ENCODE measurements around the gene KLHL42.
"Not testable (repeated sequence)": the region's sequence is repeated elsewhere in the genome, so short reads cannot be mapped to it uniquely, and the experiment has no call there.

The KLHL42 gene

GRCh38 chr12:27814411-27814810 is 34.4 kb downstream of the KLHL42 start:
- no peak for DNase-seq (ENCODE audit: extremely low read depth in 1 of 2, low read depth in 1 of 2)

GRCh38 chr12:27814851-27815591 is 35.0 kb downstream of the KLHL42 start:
- DNase-seq (ENCODE audit: extremely low read depth in 1 of 2, low read depth in 1 of 2) = no peak

- DNase-seq (ENCODE audit: extremely low read depth in 1 of 2, low read depth in 1 of 2) = no peak
Measured at GRCh38 chr12:27817766-27818165, 37.7 kb downstream of the KLHL42 start.

DNA sequence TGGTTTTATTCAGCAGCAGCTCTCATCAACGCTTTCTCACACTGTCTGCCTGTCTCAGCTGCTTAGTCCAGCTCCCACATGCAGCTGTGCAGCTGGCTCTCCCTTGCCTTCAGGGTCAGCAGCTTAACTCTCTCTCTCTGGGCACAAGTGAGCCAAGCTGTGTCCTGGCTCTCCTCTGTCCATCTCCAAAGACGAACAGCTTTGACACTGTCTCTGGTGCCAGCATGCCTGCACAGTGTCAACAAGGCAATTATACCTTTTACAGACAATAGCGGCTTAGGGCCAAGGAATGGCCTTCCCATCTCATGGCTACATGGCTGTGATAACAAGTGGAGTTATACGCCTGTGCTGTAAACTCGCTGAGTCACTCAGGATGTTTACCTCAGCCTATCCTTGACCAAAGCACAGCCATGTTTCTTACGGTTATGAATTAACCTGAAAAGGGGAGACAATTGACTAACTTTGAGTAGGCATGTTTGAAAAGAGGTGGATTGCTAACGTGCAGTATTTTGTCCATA is 38.4 kb downstream of the KLHL42 start:
- no peak for DNase-seq (ENCODE audit: extremely low read depth in 1 of 2, low read depth in 1 of 2)

- no peak for DNase-seq (ENCODE audit: extremely low read depth in 1 of 2, low read depth in 1 of 2)
Measured at GRCh38 chr12:27820564-27820963, 40.5 kb downstream of the KLHL42 start.

DNA sequence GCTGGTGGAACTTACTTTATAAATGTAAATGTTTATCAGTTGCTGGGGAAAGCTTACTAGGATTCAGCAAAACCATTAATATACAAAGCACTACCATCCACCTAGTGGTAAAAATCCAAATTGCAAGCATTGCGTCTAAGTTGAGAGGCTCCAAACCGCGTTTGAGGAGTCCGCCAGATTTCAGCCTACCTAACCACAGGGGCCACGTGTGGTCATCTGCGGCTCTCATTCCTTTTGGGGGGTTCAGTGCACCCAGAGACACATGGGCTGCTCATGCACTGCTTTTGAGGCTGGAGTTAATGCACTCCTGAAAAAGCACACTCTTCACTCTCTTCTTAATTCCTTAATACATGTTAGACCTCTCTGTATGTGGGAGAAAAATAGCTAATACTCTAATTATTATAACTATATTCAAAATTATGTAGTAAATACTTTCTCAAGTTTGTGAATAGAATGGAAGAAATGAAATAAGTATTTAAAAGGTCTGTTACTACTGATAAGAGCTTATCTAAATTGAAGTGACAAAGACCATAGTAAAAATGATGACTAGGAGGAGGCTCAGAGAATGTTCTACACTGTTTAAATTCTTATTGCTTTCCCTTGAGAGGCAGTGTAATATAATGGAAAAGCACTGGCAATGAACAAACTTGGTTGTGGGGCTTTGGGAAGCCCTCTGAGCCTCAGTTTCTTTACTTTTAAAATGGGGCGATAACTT is 41.4 kb downstream of the KLHL42 start:
- no peak for DNase-seq (ENCODE audit: extremely low read depth in 1 of 2, low read depth in 1 of 2)

GRCh38 chr12:27822076-27822712 is 42.2 kb downstream of the KLHL42 start:
- DNase-seq (ENCODE audit: extremely low read depth in 1 of 2, low read depth in 1 of 2) = peak in 1 of 2 donors; percentile 15

- no peak for DNase-seq (ENCODE audit: extremely low read depth in 1 of 2, low read depth in 1 of 2)
Measured at GRCh38 chr12:27823038-27823437, 43.0 kb downstream of the KLHL42 start.

GRCh38 chr12:27824126-27824842 is 44.3 kb downstream of the KLHL42 start:
- DNase-seq (ENCODE audit: extremely low read depth in 1 of 2, low read depth in 1 of 2) = no peak

DNA sequence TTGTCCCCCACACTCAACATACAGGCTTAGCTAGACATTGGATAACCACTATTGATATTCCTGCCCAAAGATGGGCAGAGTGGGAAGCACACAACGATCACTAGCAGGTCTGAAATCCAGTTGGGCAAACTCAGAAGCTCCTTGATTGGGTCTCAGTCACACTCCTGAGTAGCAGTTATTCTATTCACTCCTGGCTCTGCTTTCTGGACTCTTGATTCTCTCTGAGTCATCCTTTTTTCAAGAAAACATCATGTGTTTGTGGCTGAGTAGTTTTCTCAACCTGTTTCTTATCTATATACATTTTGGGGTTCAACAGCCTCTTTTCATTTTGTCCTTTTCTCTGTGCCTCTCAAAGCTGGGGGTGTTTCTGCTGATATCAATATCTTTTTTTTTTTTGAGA is 46.0 kb downstream of the KLHL42 start:
- DNase-seq (ENCODE audit: extremely low read depth in 1 of 2, low read depth in 1 of 2) = no peak

DNA sequence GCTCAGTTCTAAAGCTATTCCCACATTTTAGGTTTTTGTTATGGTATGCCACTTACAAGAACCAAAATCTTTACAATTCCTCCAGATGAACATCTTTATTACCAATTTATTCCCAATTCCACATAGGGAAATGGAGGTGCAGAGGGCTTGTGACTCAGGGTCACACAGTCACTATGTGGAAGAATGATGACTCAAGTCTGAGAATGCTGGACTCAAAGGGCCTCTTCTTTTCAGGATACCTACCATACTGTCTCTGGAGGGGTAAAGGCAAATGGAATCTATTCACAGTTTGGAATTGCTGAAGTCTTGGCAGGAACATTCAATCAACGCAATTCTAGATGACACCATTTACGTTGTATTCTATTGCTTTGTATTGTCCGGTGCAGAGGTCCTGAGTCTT is 48.2 kb downstream of the KLHL42 start:
- DNase-seq (ENCODE audit: extremely low read depth in 1 of 2, low read depth in 1 of 2) = no peak

GRCh38 chr12:27838543-27839185 is 58.6 kb downstream of the KLHL42 start:
- no peak for DNase-seq (ENCODE audit: extremely low read depth in 1 of 2, low read depth in 1 of 2)

DNA sequence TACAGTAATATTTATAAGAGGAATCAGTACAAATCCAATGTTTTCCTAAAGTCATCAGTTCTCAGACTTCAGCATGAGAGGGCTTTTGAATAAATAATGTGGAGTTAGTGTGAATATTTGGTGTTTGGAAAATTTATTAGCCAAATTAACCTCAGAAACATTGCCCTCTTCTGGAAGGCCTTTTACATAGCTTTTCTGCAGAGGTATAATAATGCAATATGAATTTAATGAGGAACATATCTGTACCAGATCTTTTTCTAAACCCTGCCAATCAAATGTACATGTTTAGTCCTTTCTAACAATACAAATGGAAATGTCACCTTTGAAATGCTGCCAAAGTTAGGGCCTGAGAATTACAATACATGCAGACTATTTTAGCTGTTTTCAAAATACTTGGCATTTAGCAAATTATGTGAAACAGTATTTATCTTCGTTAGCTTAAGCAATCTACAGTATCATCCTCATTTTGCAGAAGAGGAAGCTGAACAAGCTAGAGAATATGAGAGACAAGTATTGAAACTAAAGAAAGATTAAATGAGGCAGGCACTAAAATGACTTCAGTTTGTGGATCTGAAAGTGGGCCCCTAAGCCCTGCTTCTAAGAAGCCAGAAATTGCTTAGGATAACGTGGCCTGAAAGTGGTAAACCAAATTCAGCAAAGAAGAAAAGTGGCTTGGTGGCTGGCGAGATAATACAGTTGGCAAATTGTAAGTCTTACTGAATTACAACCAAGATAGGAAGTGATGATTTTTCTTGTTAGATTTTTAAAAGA is 60.4 kb downstream of the KLHL42 start:
- no peak for DNase-seq (ENCODE audit: extremely low read depth in 1 of 2, low read depth in 1 of 2)

GRCh38 chr12:27841392-27841882 is 61.4 kb downstream of the KLHL42 start:
- DNase-seq (ENCODE audit: extremely low read depth in 1 of 2, low read depth in 1 of 2) = no peak

DNA sequence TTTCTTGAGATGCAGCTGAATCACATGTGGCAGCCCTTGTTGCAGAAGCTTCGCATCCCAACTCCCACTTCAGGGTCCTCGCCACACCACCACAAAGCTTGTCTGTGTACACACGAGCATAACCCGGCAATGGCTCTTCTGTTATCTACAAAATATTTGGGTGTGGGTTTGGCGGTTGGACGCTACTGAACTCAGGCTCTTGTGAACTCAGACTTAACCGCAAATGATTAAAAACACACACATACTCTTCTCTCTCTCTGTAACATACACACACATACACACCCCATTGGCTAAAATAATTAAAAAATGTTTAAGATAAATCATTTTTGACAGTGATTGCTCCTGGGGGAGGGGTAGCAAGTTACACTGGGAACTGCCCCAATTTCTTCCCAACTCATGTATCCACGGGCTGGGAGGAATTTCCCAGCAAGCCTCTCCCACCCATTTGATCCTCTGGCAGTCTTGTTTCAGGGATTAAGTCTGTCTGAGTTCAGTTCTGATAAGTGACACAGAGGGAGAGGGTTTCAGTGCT is 63.7 kb downstream of the KLHL42 start:
- no peak for DNase-seq (ENCODE audit: extremely low read depth in 1 of 2, low read depth in 1 of 2)

DNA sequence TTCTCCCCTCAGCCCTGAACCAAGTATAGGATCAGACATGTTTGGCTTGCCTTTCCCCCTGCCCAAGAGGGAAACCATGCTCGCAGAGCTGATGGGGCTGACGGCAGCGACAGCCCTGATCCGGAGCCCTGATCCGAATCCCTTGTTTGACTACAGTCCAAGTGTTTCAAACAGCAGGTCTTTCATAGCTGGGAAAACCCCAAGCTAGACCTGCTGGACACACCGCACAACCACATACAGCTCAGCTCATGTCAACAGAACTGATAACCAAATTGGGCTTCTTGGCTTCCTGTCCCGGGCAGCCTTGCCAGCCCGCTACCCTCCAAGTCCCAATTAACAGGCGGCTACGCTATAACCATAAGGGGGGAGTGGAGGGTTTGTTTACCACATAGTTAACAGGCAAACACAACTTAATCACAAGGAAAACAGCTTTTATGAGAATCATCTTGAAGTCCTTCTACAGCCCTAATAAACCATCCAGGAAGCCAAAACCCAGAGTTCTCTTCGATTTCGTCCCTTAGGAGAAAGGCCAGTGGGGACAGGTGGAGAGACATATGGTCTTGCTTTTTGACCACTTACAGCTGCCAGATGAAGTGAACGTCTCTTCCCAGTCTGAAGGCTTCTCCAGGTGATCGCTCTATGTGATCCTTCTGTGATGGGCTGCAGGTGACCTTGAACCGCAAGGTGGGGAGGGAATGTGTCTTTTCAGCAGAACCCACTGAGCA is 64.5 kb downstream of the KLHL42 start:
- DNase-seq (ENCODE audit: extremely low read depth in 1 of 2, low read depth in 1 of 2) = no peak

DNA sequence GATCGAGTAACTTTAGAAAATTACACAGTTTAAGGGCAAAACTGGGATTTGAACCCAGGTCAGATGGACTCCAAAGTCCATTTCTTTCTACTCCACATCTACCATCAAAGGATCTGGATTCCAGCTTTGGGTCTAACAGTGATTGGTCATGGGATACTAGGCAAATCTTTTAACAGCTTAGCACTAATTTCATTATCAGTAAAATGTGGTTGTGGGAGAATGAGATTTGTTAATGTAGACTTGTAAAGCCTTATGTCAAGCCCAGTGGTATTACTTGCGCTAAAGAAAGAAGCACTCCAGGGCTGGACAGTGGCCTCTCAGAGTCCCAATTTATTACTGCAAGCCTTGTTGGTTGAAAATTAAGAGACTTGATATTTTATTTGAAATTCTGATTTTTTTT is 65.2 kb downstream of the KLHL42 start:
- DNase-seq (ENCODE audit: extremely low read depth in 1 of 2, low read depth in 1 of 2) = no peak

- not testable (repeated sequence) for DNase-seq (ENCODE audit: extremely low read depth in 1 of 2, low read depth in 1 of 2)
Measured at GRCh38 chr12:27845706-27846105, 65.7 kb downstream of the KLHL42 start.

- DNase-seq (ENCODE audit: extremely low read depth in 1 of 2, low read depth in 1 of 2) = not testable (repeated sequence)
Measured at GRCh38 chr12:27847293-27847692, 67.3 kb downstream of the KLHL42 start.
